ENCODE results near the gene HSBP1.

HSBP1 gene

GRCh38 chr16:83807710-83808572 lies at the start of gene HSBP1:
Gene HSBP1 (plus strand): TSS chr16:83807978. CDS start chr16:83808077, 99 bp downstream.
- peak; percentile 95 for DNase-seq (ENCODE audit: low spot score)

DNA sequence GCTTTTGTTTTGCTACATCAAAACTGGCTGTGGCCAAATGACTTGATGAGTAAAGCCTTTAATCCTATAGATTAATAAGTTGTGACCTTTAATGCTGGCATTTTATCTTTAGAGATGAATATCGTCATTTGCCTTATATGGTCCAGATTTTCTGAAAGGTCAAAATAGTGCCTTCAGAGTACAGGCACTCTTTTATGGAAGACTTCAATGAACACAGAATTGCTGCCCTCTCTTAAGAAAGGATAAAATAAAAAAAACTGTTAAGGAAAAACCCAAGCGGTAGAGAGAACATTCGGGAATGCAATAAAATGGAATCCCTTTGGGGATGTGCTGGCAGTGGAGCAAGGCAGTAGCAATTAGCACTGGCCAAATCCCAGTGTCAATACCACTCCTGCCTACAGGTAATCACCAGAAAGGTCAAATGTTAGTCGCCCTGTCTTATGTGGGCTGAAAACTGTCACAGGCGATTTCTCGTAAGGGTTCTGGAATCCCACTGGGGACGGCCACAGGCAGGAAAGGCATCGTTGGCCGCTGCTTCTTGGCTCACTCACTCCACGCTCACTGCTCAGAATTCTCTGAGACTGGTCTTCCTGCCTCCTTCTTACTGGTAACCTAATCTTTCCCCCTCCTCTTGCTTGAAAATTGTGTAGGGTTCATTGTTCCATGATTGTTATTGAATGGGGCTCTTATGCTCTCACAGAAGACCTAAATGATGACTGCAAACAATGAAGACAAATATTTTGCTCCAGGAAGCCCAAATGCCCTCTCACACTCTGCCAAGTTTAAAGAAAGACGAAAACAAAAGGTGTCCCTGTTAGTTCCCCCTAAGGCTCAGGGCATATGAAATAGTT lies 45.4 kb upstream of the HSBP1 start:
- peak; percentile 67 for DNase-seq (ENCODE audit: low spot score)

DNA sequence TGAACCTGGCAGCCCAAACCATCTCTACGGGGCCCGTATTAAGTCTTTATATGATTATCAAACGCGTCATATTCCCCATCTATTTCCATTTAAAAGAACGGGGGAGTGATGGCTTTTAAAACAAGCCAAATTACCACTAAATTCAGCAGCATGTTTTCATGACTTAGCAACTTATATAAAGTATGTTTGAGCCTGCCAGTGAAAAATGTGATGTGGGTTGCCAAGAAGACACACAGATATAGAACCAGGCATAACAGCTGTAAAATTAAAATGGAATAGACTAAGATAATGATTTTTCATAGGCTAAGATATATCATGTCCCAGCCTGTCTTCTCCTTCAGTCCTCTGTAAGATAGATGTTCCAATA lies 44.8 kb upstream of the HSBP1 start:
- DNase-seq (ENCODE audit: low spot score), result no peak

- no peak for DNase-seq (ENCODE audit: low spot score)
Observed at GRCh38 chr16:83768986-83769385, 38.8 kb upstream of the HSBP1 start.

- DNase-seq (ENCODE audit: low spot score), result no peak
Observed at GRCh38 chr16:83769397-83770008, 38.3 kb upstream of the HSBP1 start.

DNA sequence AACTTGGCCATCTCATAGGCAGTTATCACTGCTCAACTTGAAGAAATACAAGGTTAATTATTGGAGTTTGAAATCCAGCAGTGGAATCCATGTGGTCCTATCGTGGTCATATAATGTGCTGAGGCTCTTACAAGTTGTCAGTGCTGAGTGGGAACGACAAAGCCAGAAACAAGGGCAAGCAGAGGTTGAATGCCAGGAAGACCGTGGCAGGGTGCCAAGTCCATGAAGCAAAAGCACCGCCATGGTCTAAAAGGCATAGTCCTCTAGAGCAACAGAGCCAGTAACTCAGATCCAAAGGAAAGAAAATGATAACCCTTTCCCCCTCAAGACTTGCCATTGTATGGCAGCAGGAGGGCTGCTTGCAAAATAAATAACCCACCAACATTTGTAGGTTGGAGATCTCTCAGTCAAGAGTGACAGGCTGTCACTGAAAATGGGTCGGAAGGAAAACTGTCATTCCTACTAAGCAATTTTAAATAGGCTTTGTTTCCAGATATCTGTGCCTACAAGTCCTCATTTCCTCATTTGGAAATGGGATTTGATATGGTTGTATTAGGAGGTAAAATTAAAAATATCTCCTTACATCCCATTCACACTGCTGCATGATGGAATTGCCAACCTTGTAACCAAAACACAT lies 36.4 kb upstream of the HSBP1 start:
- no peak for DNase-seq (ENCODE audit: low spot score)

GRCh38 chr16:83772806-83773205 lies 35.0 kb upstream of the HSBP1 start:
- no peak for DNase-seq (ENCODE audit: low spot score)

GRCh38 chr16:83774066-83774465 lies 33.7 kb upstream of the HSBP1 start:
- no peak for DNase-seq (ENCODE audit: low spot score)

GRCh38 chr16:83776944-83777343 lies 30.8 kb upstream of the HSBP1 start:
- DNase-seq (ENCODE audit: low spot score), result no peak

DNA sequence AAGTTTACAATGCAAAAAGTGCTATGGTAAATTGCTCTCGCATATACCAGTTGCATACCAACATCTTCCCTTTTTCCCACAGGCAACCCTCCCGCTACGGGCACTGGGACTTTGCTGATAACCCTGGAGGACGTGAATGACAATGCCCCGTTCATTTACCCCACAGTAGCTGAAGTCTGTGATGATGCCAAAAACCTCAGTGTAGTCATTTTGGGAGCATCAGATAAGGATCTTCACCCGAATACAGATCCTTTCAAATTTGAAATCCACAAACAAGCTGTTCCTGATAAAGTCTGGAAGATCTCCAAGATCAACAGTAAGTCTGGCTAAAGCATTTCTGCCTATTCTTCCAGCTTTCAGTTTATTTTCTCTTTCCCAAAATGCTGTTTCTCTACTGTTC lies 27.9 kb upstream of the HSBP1 start:
- DNase-seq (ENCODE audit: low spot score), result peak; percentile 45

- DNase-seq (ENCODE audit: low spot score), result no peak
Observed at GRCh38 chr16:83785455-83785854, 22.3 kb upstream of the HSBP1 start.

DNA sequence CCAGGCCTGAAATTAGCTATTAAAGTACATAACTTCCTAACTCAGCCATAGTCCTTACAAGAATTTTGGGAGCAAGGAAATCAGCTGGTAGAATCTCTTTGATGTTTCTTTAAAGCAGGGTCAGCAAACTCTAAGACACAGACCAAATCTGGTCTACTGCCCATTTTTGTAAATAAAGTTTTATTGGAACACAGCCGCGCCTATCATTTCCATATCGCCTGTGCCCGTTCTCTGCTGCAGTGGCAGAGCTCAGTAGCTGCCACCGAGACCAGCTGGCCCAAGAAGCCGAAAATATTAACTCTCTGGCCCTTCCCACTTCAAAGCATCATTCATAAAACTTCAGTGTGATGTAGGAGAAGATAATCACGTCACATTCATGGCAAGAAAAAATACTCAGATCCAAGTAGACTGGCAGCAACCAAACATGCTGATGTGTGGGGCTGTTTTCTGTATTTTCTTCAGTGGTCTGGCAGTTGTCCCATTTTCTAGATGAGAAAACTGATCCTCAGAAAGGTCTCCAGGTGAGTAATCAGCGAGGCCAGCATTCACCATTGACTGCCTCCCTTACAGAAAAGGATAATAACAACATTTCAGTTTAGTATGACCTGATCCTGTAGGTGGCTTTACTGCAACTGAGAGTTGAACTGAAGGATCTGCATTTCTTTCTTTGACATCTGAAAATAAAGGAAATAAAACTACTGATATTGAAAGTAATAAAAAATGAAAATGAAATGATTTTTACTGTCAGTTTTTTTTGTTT lies 18.0 kb upstream of the HSBP1 start:
- no peak for DNase-seq (ENCODE audit: low spot score)

DNA sequence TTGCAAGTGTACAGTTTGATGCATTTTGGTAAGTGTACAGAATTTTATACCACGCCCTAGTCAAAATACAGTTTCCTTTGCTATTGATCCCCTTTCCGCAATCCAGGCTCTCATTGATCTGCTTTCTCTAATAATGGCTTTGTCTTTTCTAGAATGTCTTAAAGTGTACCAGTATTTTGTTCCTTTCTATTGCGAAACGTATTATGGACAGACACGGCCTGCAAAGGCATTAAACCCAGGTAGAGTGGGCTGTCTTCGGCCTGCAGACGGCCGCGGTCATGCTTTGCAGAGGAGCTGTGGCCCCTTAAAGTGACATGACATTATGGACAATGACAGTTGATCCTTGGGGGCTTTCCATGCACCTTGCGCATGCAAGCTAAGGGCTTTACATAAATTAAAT lies 15.9 kb upstream of the HSBP1 start:
- DNase-seq (ENCODE audit: low spot score), result no peak

- no peak for DNase-seq (ENCODE audit: low spot score)
Observed at GRCh38 chr16:83792391-83792790, 15.4 kb upstream of the HSBP1 start.

DNA sequence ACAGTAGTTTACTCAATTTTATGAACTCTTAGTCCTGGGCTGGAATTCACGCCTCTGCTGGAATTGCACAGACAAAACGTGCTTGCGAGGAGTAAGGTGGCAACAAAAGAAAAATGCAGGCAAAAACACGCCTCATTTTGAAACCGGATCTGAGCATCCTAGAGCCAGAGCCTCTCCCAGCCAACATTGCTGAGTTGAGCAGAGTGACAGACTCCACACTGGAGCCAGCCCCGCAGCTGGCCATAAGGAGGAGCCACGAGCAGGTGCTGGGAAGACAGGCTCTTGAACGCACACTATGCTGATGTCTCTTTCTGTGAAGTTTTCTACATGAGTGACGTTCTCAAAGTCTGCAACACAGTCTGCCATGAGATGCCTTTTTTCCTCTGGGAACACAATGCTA lies 14.6 kb upstream of the HSBP1 start:
- DNase-seq (ENCODE audit: low spot score), result no peak

DNA sequence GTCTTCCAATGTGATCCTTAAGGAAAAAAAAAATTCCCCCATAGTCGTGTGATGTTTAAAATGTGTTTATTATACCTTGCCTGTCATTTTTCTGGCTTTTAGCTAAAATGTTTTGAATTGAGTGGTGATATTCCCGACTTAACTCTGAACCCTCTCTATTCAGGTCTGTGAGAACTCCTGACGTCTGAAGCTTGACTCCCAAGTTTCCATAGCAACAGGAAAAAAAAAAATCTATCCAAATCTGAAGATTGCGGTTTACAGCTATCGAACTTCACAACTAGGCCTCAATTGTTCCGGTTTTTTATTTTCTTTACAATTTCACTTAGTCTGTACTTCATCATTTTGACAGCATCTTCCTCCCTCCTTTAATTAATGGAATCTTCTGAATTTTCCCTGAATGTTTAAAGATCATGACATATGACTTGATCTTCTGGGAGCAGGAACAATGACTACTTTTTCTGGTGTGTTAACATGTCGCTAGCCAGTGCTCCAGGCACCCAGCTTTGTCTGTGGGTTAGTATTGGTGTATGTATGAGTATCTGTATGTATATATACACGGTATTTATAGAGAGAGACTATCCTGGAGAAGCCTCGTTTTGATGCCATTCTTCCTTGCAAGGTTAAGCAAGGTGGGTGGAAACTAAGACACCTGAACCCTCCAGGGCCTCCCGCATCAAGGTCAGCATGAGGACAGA lies 12.8 kb upstream of the HSBP1 start:
- DNase-seq (ENCODE audit: low spot score), result no peak

GRCh38 chr16:83797013-83797412 lies 10.8 kb upstream of the HSBP1 start:
- no peak for DNase-seq (ENCODE audit: low spot score)

GRCh38 chr16:83799336-83799735 lies 8.4 kb upstream of the HSBP1 start:
- no peak for DNase-seq (ENCODE audit: low spot score)

DNA sequence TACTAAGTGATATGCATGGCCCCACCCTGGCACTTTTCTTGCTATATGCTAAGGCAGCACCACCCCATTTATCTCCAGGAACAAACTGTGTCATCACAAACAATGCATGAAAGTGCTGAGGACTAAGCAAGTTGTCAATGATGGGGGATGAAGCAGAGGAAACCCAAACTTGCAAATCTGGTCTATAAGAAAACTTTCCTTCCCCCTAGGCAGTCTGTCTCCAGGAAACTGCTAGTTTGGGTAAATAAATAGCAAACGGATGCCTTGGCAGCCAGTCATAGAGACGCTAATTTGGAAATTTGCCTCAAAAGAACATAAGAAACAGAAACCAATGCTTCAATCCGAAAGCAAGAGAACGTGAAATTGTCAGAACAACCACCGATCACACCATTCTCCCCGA lies 5.6 kb upstream of the HSBP1 start:
- DNase-seq (ENCODE audit: low spot score), result peak; percentile 11

DNA sequence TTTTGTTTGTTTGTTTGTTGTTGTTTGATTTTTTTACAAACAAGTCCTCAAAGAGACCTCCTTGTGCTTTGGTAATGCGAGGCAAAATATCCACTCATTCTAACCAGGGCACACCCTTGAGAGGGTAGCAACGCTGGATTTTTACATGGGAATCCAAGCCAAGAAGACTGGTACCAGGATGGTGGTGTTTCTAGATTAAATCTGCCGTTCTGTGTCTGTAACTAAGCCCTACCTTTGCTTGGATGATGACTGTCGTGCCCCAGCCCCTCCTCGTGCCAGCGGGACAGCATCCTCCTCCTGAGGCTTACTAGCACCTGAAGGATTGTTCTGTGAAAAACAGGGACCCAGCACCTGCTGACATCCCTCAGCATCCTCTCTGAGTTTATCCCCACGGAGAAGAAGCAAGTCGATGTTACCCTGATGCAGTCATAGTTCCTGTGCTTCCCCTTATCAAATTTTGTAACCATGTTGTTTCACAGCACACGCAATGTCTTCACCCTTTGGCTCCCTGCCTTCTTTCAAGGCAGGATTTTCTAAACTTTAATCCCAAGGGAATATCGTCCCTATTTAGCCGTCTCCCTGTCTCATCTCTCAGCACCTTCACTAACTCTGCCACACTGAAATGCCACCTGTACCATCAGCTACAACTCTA lies 5.1 kb upstream of the HSBP1 start:
- no peak for DNase-seq (ENCODE audit: low spot score)

All from COLO829 (cell line).